HG03439 (cell line): ENCODE data around the gene FAM83G.
"Not testable (repeated sequence)": the region's sequence is repeated elsewhere in the genome, so short reads cannot be mapped to it uniquely, and the experiment has no call there.

Source experiments
- ATAC-seq: cut with Tn5 transposase; IDR thresholded peaks from one replicate; pipeline ENCODE4 v1.9.1; 2021; ENCODE audit warnings: mild to moderate bottlenecking, moderate library complexity; ENCODE audit not compliant: unreplicated experiment

Gene FAM83G

DNA sequence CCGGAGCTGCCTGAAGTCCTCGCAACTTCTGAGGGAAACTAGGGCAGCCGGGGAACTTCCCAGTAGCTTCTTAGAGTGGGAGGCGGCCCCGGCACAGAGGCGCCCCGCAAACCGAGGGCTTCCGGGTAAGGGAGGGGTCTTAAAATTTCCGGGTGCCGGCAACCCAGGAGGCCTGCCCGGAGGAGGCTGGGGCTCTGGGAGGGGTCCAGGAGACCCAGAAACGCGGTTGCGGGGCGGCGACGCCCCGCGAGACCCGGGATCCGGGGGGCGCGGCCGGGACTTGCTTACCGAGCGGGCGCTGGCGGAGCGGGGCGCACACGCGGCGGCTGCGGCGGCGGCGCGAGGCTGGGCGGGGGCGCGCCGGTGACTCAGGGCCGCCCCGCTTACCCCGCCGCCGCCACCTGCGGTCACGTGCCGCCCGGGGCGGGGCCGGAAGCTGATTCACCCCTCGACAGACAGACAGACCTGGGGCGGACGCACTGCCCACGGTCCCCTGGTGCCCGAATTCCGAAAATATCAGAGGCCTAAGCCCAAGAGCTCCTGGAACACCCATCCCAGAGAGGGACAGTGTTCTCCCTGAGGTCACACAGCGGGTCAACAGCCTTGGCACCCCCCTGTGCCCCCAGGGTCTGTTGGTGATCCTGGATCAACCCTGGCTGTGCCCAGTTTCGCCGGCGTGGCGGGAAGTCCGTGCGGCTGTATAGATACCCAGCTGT is at the start of gene FAM83G:
TSS of gene FAM83G (minus strand) at position 344 of the 716 bp plus-strand sequence. CDS start 723 bp downstream, outside the sequence.
- ATAC-seq = peak; percentile 75

DNA sequence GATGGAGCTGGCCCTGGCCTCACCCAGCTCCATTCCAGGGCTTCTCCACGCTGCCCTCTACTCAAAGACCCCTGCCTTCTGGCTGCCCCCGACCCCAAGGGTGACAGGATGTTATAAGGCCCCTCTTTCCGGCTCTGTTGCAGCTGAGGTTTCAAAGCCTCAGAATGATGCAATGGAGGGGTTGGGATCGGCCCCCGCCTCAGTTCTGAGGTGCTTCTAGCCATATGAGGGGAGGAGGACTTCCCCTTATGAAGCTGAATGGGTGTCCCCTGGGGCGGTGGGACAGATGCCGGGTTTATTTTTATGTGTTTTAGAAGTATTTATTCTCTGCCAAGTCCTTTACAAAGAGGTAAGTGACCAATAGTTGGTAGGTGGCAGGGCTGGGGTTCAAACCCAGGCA is 44.3 kb upstream of the FAM83G start:
- not testable (repeated sequence) for ATAC-seq

DNA sequence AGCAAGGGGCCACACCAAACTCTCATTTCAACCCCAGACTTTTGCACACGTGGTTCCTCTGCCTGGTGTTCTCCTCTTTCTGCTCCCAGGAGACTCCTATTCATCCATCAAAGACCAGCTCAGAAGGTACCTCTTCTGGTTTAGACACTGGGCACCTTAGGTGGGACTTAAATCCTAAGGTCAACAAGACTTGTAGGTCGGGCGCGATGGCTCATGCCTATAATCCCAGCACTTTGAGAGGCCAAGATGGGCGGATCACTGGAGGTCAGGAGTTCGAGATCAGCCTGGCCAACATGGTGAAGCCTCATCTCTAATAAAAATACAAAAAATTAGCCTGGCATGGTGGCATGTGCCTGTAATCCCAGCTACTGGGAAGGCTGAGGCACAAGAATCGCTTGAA is 42.9 kb upstream of the FAM83G start:
- ATAC-seq = not testable (repeated sequence)

GRCh38 chr17:19046782-19047375 is 42.3 kb upstream of the FAM83G start, which contains the start of gene GRAP:
TSS of gene GRAP (minus strand) at chr17:19046957. CDS start at chr17:19046926, 31 bp downstream.
- ATAC-seq = not testable (repeated sequence)

DNA sequence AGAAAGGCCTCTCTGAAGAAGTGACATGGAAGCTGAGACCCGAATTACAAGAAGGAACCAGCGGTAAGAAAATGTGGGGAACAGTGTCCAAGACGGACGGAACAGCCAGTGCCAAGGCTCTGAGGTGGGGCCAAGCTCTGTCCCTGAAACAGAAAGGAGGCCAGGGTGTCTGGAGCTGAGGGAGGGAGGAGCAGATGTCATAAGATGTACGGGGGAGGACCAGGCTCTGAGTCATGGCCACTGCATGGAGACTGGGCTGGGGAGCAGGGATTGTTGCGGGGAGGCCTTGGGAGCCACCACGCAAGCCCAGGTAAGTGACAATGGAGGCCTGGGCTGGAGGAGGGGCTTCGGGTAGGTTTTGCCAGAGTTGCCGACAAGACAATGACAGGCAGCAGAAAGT is 40.1 kb upstream of the FAM83G start:
- ATAC-seq = not testable (repeated sequence)

- ATAC-seq = not testable (repeated sequence)
Observed at GRCh38 chr17:19043032-19043431, 38.5 kb upstream of the FAM83G start.

GRCh38 chr17:19042369-19042768 is 37.8 kb upstream of the FAM83G start:
- ATAC-seq = not testable (repeated sequence)

DNA sequence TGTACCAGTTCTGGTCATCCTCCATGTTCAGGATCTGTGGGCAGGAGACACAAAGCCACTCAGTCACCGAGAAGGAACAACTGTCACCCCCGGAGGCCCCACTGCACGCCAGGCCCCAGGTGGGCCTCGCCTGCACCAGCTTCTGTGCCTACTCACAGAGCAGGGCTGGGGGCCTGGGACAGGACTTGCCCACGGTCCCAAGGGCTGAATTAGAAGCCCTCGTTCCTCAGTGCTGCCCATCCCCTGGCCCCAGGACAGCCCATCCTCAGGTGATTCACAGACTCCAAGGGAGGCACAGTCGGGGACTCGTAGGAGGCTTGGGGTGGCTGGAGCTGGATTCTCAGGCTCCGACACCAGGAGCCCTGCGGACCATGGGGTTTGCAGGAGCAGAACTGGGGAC is 37.3 kb upstream of the FAM83G start:
- not testable (repeated sequence) for ATAC-seq

DNA sequence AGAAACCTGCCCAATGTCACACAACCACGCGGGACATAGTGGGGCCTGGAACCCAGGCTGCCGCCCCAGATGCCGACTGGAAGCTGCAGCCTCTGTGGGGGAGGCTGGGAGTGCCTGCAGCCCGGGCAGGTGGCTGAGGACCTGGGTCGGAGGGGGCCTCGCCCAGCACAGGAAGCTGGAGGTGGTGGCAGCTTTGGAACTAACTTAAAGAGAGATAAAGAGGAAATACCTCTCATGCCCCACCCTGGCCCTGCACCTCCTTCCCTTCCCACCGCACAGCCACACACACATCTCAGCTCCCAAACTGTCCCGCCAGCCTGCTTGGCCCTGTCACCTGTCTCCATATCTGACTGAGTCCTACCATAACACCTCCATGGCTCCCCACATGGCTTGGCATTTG is 35.8 kb upstream of the FAM83G start:
- ATAC-seq = not testable (repeated sequence)

DNA sequence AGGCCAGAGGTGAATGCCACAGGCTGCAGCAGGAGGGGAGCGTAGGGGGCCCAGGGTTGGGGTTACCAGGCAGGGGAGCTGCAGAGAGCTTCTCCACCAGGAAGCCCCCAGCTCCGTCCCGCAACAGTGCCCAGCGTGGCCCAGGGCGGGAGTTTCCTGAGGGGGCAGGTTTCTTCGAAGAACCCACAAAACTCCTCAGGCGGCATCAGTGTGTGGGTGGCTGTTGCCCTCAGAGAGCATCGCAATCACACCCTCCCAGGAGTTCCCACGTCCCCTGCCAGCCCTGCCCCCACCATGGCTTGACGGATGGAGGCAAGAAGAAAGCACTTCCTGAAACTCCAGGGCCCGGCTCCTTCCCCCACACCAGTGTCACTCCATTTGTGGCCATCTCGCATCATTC is 34.2 kb upstream of the FAM83G start:
- ATAC-seq = not testable (repeated sequence)

DNA sequence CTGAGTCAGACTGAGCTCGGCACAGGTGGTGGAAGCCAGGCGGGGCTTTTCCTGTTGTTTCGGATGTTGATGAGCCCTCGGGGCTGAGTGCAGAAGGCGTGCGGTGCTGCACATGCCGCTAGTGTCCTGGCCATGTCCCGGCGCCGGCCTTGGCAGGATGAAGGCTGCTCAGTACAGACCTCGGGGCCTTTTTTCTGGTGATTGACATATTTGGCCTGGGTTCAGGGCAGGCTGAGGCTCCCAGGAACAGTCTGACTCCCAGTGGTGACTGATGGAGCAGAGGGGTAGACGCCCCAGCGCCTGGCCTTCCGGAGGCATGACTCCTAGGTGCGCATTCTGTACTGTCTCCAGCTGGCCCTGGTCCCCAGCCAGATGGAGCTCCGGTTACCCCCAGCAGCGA is 33.4 kb upstream of the FAM83G start:
- ATAC-seq = not testable (repeated sequence)

DNA sequence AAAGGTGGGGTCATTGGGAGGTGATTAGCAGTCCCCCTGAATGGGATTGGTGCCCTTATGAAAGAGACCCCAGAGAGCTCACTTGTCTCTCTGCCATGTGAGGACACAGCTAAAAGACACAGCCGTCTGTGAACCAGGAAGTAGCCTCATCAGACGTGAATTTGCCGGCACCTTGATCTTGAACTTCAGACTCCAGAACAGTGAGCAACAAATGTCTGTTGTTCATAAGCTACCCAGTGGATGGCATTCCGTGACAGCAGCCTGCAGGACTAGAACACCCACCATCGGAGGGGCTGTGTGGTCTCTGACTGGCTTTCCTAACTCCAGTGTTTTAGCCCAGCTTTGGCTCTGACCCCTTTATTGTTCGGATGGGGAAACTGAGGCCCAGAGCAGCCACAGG is 33.0 kb upstream of the FAM83G start:
- not testable (repeated sequence) for ATAC-seq

DNA sequence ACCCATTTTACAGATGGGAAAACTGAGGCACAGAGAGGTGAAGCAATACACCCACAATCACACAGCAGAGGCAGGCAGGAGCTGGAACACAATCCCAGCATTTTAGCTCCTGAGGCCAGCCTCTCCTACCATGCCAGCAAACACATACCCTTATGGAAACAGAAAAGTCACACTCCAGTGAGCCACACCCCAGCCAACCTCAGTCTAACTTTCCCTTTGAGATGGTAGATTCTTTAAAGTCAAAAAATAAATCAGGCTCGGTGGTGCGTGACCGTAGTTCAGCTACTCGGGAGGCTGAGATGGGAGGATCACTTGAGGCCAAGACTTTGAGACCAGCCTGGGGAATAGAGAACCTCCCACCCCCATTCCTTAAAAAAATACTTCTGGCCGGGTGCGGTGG is 31.6 kb upstream of the FAM83G start:
- peak; percentile 27 for ATAC-seq

DNA sequence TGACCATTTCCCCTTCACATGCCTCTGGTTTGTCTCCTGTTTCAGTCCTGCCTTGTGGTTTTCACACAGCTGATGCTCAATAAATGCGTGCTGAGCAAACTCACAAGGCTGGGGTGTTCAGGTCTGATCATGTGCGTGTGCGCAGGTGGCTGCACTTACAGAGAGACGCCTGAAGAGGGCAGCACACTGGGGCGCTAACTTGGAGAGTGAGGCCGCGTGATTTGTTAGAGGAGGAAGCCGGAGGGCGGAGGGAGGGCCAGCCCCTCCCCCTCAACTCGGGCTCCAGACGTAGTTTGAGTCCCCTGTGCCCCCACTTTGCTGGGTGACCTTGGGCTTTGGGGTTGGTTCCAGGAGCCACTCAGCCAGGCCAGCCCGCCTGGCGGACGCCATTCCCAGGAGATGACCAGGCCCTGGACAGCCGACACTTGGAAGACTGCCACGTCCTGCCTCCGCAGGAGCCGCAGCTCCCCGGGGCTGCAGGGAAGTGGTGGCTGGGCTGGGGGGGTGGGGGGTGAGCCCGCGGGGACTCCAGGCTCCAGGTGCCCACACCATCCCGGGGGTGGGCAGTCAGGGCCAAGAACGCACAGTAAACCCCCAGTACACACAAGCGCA is 27.9 kb upstream of the FAM83G start:
- peak; percentile 55 for ATAC-seq

DNA sequence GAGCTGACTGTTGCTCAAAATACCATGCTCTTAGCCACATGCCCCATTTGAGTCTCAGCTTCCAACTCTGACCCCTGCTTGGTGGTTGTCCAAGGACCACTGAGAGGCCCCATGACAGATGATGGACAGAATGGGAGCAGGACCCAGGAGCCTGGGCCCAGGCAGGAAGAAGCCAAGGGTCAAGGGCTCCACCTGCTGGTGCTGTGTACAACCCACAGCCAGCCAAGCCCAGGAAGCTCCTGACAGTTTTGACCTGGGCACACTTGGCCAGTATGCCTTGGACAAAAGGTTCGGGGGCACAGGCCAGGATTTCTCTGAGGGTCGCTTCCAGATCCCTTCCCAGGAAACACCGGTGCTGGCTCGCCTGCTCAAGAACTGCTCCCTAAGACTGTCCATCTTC is 27.2 kb upstream of the FAM83G start:
- peak; percentile 46 for ATAC-seq

DNA sequence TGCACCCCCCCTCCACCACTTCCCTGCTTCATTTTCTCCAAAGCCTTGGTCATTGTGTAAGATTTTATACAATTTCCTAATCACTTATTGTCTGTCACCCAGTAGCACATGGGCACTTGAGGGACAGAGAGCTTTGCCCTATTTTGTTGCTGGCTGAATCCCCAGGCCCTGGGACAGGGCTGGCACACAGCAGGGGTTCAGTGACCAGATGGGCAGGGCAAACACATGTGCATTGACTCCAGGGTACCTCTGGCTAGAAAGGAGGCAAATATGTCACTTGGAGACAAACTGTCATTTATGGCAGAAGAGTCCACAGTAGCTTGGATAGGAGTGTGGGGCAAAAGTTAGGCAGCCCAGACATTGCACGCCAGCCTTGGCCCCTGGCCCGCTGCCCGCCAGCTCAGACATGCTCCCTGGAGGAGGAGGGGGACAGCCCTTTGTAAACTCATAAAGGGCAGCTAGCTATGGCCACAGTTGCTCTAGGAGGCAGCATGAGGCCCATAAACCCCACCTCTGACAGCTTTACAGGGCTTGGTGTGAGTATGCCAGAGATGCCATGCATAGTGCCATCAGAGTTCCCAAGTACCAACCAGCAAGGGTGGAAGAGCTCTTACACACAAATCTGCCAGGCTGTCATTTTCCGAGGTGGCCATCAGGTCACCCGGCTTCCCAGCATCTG is 26.3 kb upstream of the FAM83G start:
- ATAC-seq = not testable (repeated sequence)

- not testable (repeated sequence) for ATAC-seq
Observed at GRCh38 chr17:19029740-19030139, 25.2 kb upstream of the FAM83G start.

DNA sequence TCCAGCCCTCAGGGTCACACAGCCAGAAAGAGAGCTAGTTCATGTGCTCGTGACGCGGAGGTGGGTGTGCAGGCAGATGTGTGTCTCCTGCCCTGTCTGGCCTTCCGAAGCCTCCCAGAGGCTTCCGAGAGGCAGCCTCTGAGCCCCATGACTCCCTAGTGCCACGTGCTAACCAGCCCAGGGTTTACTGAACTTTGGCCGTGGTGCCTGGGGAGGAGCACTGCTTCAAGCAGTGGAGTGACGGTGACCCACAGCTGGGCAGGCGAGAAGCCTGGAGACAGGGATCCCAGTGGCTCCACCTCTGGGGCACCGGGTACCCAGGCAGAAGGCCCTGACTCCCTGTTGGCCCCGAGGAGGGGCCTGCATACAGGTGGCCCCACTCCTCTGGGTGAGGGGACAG is 24.1 kb upstream of the FAM83G start:
- ATAC-seq = not testable (repeated sequence)

GRCh38 chr17:19024101-19025078 is 19.8 kb upstream of the FAM83G start:
- ATAC-seq = no peak
